Testis (tissue), 3 donors: ENCODE data around the gene TMEM209. TPM values are rescaled to one million over a fixed set of nuclear protein-coding genes. Genes with fewer than 3 reads are reported as not detected.

Source experiments
- DNase-seq: peaks from one replicate; pipeline ENCODE4 v3.0.0-alpha.2; 2019
- H3K27ac ChIP-seq, 2 donors: fragments of 200-600 bp; sonication (generic); one replicate each; pipeline ENCODE4 v1.5.1; 2019
- H3K27me3 ChIP-seq: fragments of 200-600 bp; sonication (generic); one replicate; pipeline ENCODE4 v1.5.1; 2019
- H3K36me3 ChIP-seq: fragments of 200-600 bp; sonication (generic); one replicate; pipeline ENCODE4 v1.5.1; 2017; ENCODE audit warnings: low read depth; ENCODE audit errors: missing control alignments
- H3K4me1 ChIP-seq: fragments of 200-600 bp; sonication (generic); one replicate; pipeline ENCODE4 v1.5.1; 2019
- H3K4me3 ChIP-seq, 2 donors: fragments of 200-600 bp; sonication (generic); one replicate each; pipeline ENCODE4 v1.5.1; 2017 to 2019
- H3K9me3 ChIP-seq: fragments of 200-600 bp; sonication (generic); one replicate; pipeline ENCODE4 v1.5.1; 2017
- CTCF ChIP-seq, 3 experiments: fragments of 450-650 bp in 2 of 3; fragments of 200-600 bp in 1 of 3; sonication (generic) in 1 of 3; IDR thresholded peaks; one replicate each; pipeline ENCODE4 v1.5.1; 2016 to 2019; ENCODE audit warnings: antibody characterized with exemption in 3 of 3, mild to moderate bottlenecking in 2 of 3, moderate library complexity in 1 of 3
- POLR2A ChIP-seq: fragments of 450-650 bp; IDR thresholded peaks from one replicate; pipeline ENCODE4 v1.6.1; 2017; ENCODE audit warnings: antibody characterized with exemption, mild to moderate bottlenecking, moderate library complexity
- WGBS, 2 donors: methylation state at CpG; one replicate each; pipeline ENCODE4 v1.1.5; 2018; 5-methylcytosine and 5-hydroxymethylcytosine counted together
- intact Hi-C: fragments of 100-400 bp; cut with DNase I; formaldehyde crosslinking; loops from one replicate; pipeline ENCODE4 v1.15.1; 2023; ENCODE audit warnings: low total_unique reads
- polyA plus RNA-seq: library from polyadenylated mRNA; stranded (reverse); fragments of 350-450 nt; fragmentation: Illumina TruSeq; extraction: RNeasy Lipid Tissue Mini Kit (QIAGEN cat#74804); gene quantifications from one replicate; pipeline ENCODE4 v1.2.3, GENCODE V29; 2014; ENCODE audit warnings: low read depth, low replicate concordance; ENCODE audit not compliant: insufficient read depth
- total RNA-seq, 2 donors: library from RNA; depleted of rRNA; stranded (reverse); fragments of >200 nt; gene quantifications; one replicate each; pipeline ENCODE4 v1.2.3, GENCODE V29; 2016

TMEM209 gene
- total and polyA plus RNA-seq, 3 donors from 2014 or later = 28.4 to 37.5 (median 33.8) TPM

- Histone ChIP-seq H3K27me3 (no peaks in the 10 kb centered on the region), H3K4me1 (no peaks in the 10 kb centered on the region), H3K27ac (no peak overlapping the region), H3K36me3 (no peaks in the 10 kb centered on the region), H3K9me3 (no peaks in the 10 kb centered on the region), H3K4me3 (no peak overlapping the region)
- WGBS, 2 donors = 60 to 72% methylated on average over 5 of the region's 5 CpGs
- DNase-seq = no peak
- no peak for TF ChIP-seq CTCF (IDR thresholded peaks at IDR 0.05)
- no peak for TF ChIP-seq POLR2A
- intact Hi-C loops = no loop called here
Measured at GRCh38 chr7:130210181-130210935, 5.2 kb upstream of the TMEM209 start.

DNA sequence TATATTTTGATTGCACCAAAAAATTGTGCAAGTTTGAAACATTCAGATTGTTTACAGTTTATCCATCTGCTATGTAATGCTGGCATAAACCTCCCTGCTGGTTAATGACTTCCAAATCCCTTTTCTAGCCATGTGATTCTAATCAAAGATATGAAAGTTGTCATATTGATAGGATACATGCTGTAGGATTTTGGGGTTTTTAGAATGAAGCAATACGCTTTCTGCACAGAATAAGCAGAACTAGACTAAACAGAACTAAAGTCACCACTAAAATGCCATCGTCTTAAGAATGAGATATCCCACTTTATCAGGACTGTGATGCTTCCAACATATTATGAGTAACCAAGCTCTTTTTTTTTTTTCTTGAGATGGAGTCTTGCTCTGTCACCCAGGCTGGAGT, 3.3 kb upstream of the TMEM209 start:
- TF ChIP-seq POLR2A (no peak), CTCF (IDR thresholded peaks at IDR 0.05) (no peak)
- H3K27ac ChIP-seq = no peak overlapping the region
- H3K27me3 ChIP-seq = no peaks in the 10 kb centered on the region
- intact Hi-C loops = no loop called here
- no peaks in the 10 kb centered on the region for H3K9me3 ChIP-seq
- no peak overlapping the region for H3K4me3 ChIP-seq
- peaks cover 5% of the 10 kb centered on the region for H3K4me1 ChIP-seq
- DNase-seq = no peak
- 88 to 91% methylated on average over 2 of the region's 2 CpGs for WGBS, 2 donors
- no peaks in the 10 kb centered on the region for H3K36me3 ChIP-seq

- intact Hi-C loops = no loop called here
- no peak for DNase-seq
- TF ChIP-seq CTCF (IDR thresholded peaks at IDR 0.05) (no peak), POLR2A (no peak)
- peak within 1 kb of the TSS; percentile 77 to 92 for H3K4me3 ChIP-seq
- no peaks in the 10 kb centered on the region for H3K27me3 ChIP-seq
- H3K4me1 ChIP-seq = peaks cover 5% of the 10 kb centered on the region
- H3K36me3 ChIP-seq = no peaks in the 10 kb centered on the region
- H3K27ac ChIP-seq = no peak within 1 kb of the TSS
- no peaks in the 10 kb centered on the region for H3K9me3 ChIP-seq
Measured at GRCh38 chr7:130207642-130208041, 2.4 kb upstream of the TMEM209 start, which contains the start of gene SSMEM1. Gene SSMEM1 (plus strand): TSS chr7:130207860. CDS start chr7:130207911, 51 bp downstream.

DNA sequence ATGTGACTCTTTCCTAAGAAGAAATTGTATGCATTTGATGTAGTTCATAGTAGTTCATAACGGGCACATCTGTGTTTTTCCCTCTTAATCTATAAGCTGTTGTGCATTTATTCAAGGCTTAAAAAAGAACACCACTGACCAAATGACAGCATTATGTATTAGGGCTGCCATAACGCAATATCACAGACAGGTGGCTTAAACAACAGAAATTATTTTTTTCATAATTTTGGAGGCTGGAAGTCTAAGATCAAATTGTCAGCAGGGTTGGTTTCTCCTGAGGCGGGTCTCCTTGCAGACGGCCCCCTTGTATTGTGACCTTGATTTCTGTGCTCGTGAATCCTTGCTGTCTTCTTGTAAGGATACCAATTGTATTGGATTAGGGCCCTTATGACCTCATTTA, 1.8 kb upstream of the TMEM209 start:
- peak overlapping the region in 1 of 2 donors; percentile 77 for H3K4me3 ChIP-seq
- H3K36me3 ChIP-seq = no peaks in the 10 kb centered on the region
- H3K4me1 ChIP-seq = peaks cover 5% of the 10 kb centered on the region
- H3K27me3 ChIP-seq = no peaks in the 10 kb centered on the region
- DNase-seq = no peak
- TF ChIP-seq POLR2A (no peak), CTCF (IDR thresholded peaks at IDR 0.05) (no peak)
- 58 to 62% methylated on average over 5 of the region's 5 CpGs for WGBS, 2 donors
- intact Hi-C loops = no loop called here
- H3K27ac ChIP-seq = no peak overlapping the region
- H3K9me3 ChIP-seq = no peaks in the 10 kb centered on the region

GRCh38 chr7:130201796-130202195, 3.4 kb downstream of the TMEM209 start:
- DNase-seq = peak; percentile 47
- H3K27ac ChIP-seq = peak overlapping the region; percentile 12 to 56
- H3K27me3 ChIP-seq = no peaks in the 10 kb centered on the region
- no peak overlapping the region for H3K4me3 ChIP-seq
- WGBS, 2 donors = 57 to 62% methylated on average over 7 of the region's 7 CpGs
- H3K36me3 ChIP-seq = no peaks in the 10 kb centered on the region
- intact Hi-C loops = no loop called here
- H3K4me1 ChIP-seq = peaks cover 5% of the 10 kb centered on the region
- TF ChIP-seq CTCF (IDR thresholded peaks at IDR 0.05) (no peak), POLR2A (no peak)
- no peaks in the 10 kb centered on the region for H3K9me3 ChIP-seq
